Limb (tissue), 2 donors: ENCODE measurements around the gene GNAT1.
"Not testable (repeated sequence)": the region's sequence is repeated elsewhere in the genome, so short reads cannot be mapped to it uniquely, and the experiment has no call there.

Experiments used
- DNase-seq, 2 donors: peaks; one replicate each; pipeline ENCODE4 v3.0.0-alpha.2; 2016; ENCODE audit errors: extremely low spot score in 2 of 2

Gene GNAT1

GRCh38 chr3:50238549-50239026 lies 47.2 kb downstream of the GNAT1 start:
- DNase-seq, result no peak

- DNase-seq, result no peak
Observed at GRCh38 chr3:50239649-50240048, 48.2 kb downstream of the GNAT1 start.

- DNase-seq, result no peak
Observed at GRCh38 chr3:50241163-50241562, 49.8 kb downstream of the GNAT1 start.

- no peak for DNase-seq
Observed at GRCh38 chr3:50241713-50242380, 50.4 kb downstream of the GNAT1 start.

GRCh38 chr3:50242381-50242770 lies 51.0 kb downstream of the GNAT1 start:
- DNase-seq, result no peak

GRCh38 chr3:50242851-50243542 lies 51.6 kb downstream of the GNAT1 start:
- no peak for DNase-seq

GRCh38 chr3:50243543-50243895 lies 52.1 kb downstream of the GNAT1 start:
- DNase-seq, result no peak

- DNase-seq, result not testable (repeated sequence)
Observed at GRCh38 chr3:50244813-50245212, 53.4 kb downstream of the GNAT1 start.

GRCh38 chr3:50245251-50245745 lies 53.9 kb downstream of the GNAT1 start:
- no peak for DNase-seq

- DNase-seq, result peak; percentile 89 to 98
Observed at GRCh38 chr3:50245831-50246516, 54.6 kb downstream of the GNAT1 start.

GRCh38 chr3:50246517-50246954 lies 55.1 kb downstream of the GNAT1 start:
- no peak for DNase-seq
